Fibroblast of lung (primary cell): ENCODE measurements around the gene MTMR3. TPM values are rescaled to one million over a fixed set of nuclear protein-coding genes. Genes with fewer than 3 reads are reported as not detected.

ENCODE experiments used
- DNase-seq, 2 donors: peaks; one replicate each; pipeline versions ENCODE4 v3.0.0 to v3.0.0-alpha.2; 2010; ENCODE audit warnings: low read depth in 2 of 2
- H2AFZ ChIP-seq: 2 replicates; pipeline ENCODE4 v1.5.1; 2012; ENCODE audit warnings: low read length, control low read depth, inconsistent platforms
- H3K27ac ChIP-seq: 2 replicates; pipeline ENCODE4 v1.5.1; 2011; ENCODE audit warnings: low read length, control low read depth; ENCODE audit not compliant: insufficient read depth
- H3K27me3 ChIP-seq: 2 replicates; pipeline ENCODE4 v1.5.1; 2011; ENCODE audit warnings: mild to moderate bottlenecking, low read length; ENCODE audit not compliant: control insufficient read depth, insufficient read depth
- H3K36me3 ChIP-seq: 2 replicates; pipeline ENCODE4 v1.5.1; 2011; ENCODE audit warnings: low read length; ENCODE audit not compliant: control insufficient read depth, insufficient read depth
- H3K4me1 ChIP-seq: 2 replicates; pipeline ENCODE4 v1.5.1; 2011; ENCODE audit warnings: low read length; ENCODE audit not compliant: control insufficient read depth, insufficient read depth; ENCODE audit errors: extremely low read depth
- H3K4me2 ChIP-seq: 2 replicates; pipeline ENCODE4 v1.5.1; 2011; ENCODE audit warnings: low read length, control low read depth; ENCODE audit not compliant: insufficient read depth; ENCODE audit errors: extremely low read depth
- H3K4me3 ChIP-seq, 4 experiments: fragments of 200-600 bp in 1 of 4; sonication (generic) in 1 of 4; replicated peaks in 1 of 4; 2 replicates each; pipeline ENCODE4 v1.5.1; 2011 to 2016; ENCODE audit warnings: low read length in 4 of 4, low read depth in 3 of 4, mild to moderate bottlenecking in 3 of 4, control low read depth in 2 of 4, inconsistent platforms in 1 of 4, mixed read lengths in 1 of 4; ENCODE audit not compliant: insufficient read depth in 1 of 4; ENCODE audit errors: control extremely low read depth in 1 of 4
- H3K79me2 ChIP-seq: 2 replicates; pipeline ENCODE4 v1.5.1; 2012; ENCODE audit warnings: mild to moderate bottlenecking, low read length, inconsistent platforms; ENCODE audit not compliant: control insufficient read depth, insufficient read depth
- H3K9ac ChIP-seq: 2 replicates; pipeline ENCODE4 v1.5.1; 2011; ENCODE audit warnings: mild to moderate bottlenecking, low read length, control low read depth; ENCODE audit not compliant: insufficient read depth
- H3K9me3 ChIP-seq: 2 replicates; pipeline ENCODE4 v1.5.1; 2012; ENCODE audit warnings: low read depth, low read length; ENCODE audit not compliant: control insufficient read depth, insufficient read depth
- H4K20me1 ChIP-seq: 2 replicates; pipeline ENCODE4 v1.5.1; 2011; ENCODE audit warnings: low read length; ENCODE audit not compliant: control insufficient read depth, insufficient read depth; ENCODE audit errors: extremely low read depth
- CTCF ChIP-seq, 2 donors: IDR thresholded peaks in 1 of 2; conservative IDR thresholded peaks in 1 of 2; 1 replicate in 1 of 2; 2 replicates in 1 of 2; pipeline ENCODE4 v1.5.1; 2011 to 2012; ENCODE audit warnings: low read length in 2 of 2, control low read depth in 1 of 2, inconsistent platforms in 1 of 2, low read depth in 1 of 2, mild to moderate bottlenecking in 1 of 2
- EZH2 ChIP-seq: IDR thresholded peaks from 2 replicates; pipeline ENCODE4 v1.5.1; 2012; ENCODE audit warnings: low read length, control low read depth, mild to moderate bottlenecking; ENCODE audit errors: missing control alignments
- polyA plus RNA-seq, 2 donors: library from polyadenylated mRNA; depleted of rRNA in 1 of 2; stranded (reverse) in 1 of 2; unstranded in 1 of 2; fragments of >200 nt; gene quantifications; 2 replicates each; pipeline ENCODE4 v1.2.1, GENCODE V29; 2011 to 2012; ENCODE audit warnings: missing spikeins in 1 of 2
- total RNA-seq: library from RNA; depleted of rRNA; stranded (reverse); fragments of >200 nt; gene quantifications from 2 replicates; pipeline ENCODE4 v1.2.1, GENCODE V29; 2014

The MTMR3 gene
- total and polyA plus RNA-seq, 2 donors (not counting 1 experiment from before 2014, with no cell fraction given): 15.0 to 31.2 TPM

- Histone ChIP-seq H4K20me1 (no peaks in the 10 kb centered on the region), H3K36me3 (peaks cover 1% of the 10 kb centered on the region), H3K9ac (no peak overlapping the region), H3K27ac (no peak overlapping the region), H3K27me3 (no peaks in the 10 kb centered on the region), H3K79me2 (no peaks in the 10 kb centered on the region), H3K9me3 (no peaks in the 10 kb centered on the region), H3K4me1 (no peaks in the 10 kb centered on the region), H2AFZ (no peak overlapping the region), H3K4me2 (no peak overlapping the region), H3K4me3 (no peak overlapping the region)
- no peak for TF ChIP-seq CTCF (conservative IDR thresholded peaks at IDR 0.05 in 1 of 2, IDR thresholded peaks at IDR 0.05 in 1 of 2; ENCODE audit: low read depth in 1 of 2, low read length in 2 of 2)
- no peak for TF ChIP-seq EZH2
- DNase-seq: no peak
Observed at GRCh38 chr22:29983296-29983917, 100.4 kb downstream of the MTMR3 start.

- H3K79me2 ChIP-seq: no peaks in the 10 kb centered on the region
- H3K4me3 ChIP-seq: no peak overlapping the region
- no peak overlapping the region for H3K9ac ChIP-seq
- TF ChIP-seq EZH2 (no peak), CTCF (conservative IDR thresholded peaks at IDR 0.05 in 1 of 2, IDR thresholded peaks at IDR 0.05 in 1 of 2; ENCODE audit: low read depth in 1 of 2, low read length in 2 of 2) (no peak)
- H3K27me3 ChIP-seq: no peaks in the 10 kb centered on the region
- no peaks in the 10 kb centered on the region for H4K20me1 ChIP-seq
- no peaks in the 10 kb centered on the region for H3K9me3 ChIP-seq
- no peak for DNase-seq
- H2AFZ ChIP-seq: no peak overlapping the region
- H3K4me2 ChIP-seq: no peak overlapping the region
- H3K27ac ChIP-seq: no peak overlapping the region
- H3K4me1 ChIP-seq: no peaks in the 10 kb centered on the region
- H3K36me3 ChIP-seq: no peaks in the 10 kb centered on the region
Observed at GRCh38 chr22:29985912-29986311, 102.9 kb downstream of the MTMR3 start.

GRCh38 chr22:29987137-29987536 is 104.2 kb downstream of the MTMR3 start:
- H3K4me3 ChIP-seq: no peak overlapping the region
- no peaks in the 10 kb centered on the region for H4K20me1 ChIP-seq
- no peak overlapping the region for H2AFZ ChIP-seq
- H3K4me2 ChIP-seq: no peak overlapping the region
- no peaks in the 10 kb centered on the region for H3K9me3 ChIP-seq
- H3K79me2 ChIP-seq: no peaks in the 10 kb centered on the region
- no peaks in the 10 kb centered on the region for H3K4me1 ChIP-seq
- DNase-seq: no peak
- no peak overlapping the region for H3K27ac ChIP-seq
- no peak overlapping the region for H3K9ac ChIP-seq
- TF ChIP-seq EZH2 (no peak), CTCF (conservative IDR thresholded peaks at IDR 0.05 in 1 of 2, IDR thresholded peaks at IDR 0.05 in 1 of 2; ENCODE audit: low read depth in 1 of 2, low read length in 2 of 2) (no peak)
- no peaks in the 10 kb centered on the region for H3K27me3 ChIP-seq
- H3K36me3 ChIP-seq: no peaks in the 10 kb centered on the region
